ENCODE measurements around the gene SLC11A2.
A peak's percentile ranks its signal among the peaks of the same experiment; 100 is the strongest.

Gene SLC11A2

GRCh38 chr12:51025836-51026638 is at the start of gene SLC11A2:
TSS of gene SLC11A2 (minus strand) at chr12:51026384. CDS start at chr12:51010728, 15,656 bp downstream.
- DNase-seq, result peak; percentile 91

- no peak for DNase-seq
Observed at GRCh38 chr12:51075390-51075789, 49.2 kb upstream of the SLC11A2 start.

- DNase-seq, result no peak
Observed at GRCh38 chr12:51071663-51072062, 45.5 kb upstream of the SLC11A2 start.

- DNase-seq, result no peak
Observed at GRCh38 chr12:51070004-51070403, 43.8 kb upstream of the SLC11A2 start.

- DNase-seq, result no peak
Observed at GRCh38 chr12:51067771-51068170, 41.6 kb upstream of the SLC11A2 start.

GRCh38 chr12:51067229-51067628 is 41.0 kb upstream of the SLC11A2 start:
- no peak for DNase-seq

GRCh38 chr12:51065530-51065929 is 39.3 kb upstream of the SLC11A2 start:
- DNase-seq, result no peak

- DNase-seq, result no peak
Observed at GRCh38 chr12:51062631-51063397, 36.6 kb upstream of the SLC11A2 start.

- DNase-seq, result no peak
Observed at GRCh38 chr12:51059086-51059485, 32.9 kb upstream of the SLC11A2 start.

GRCh38 chr12:51056242-51056641 is 30.1 kb upstream of the SLC11A2 start:
- DNase-seq, result no peak

GRCh38 chr12:51055060-51055459 is 28.9 kb upstream of the SLC11A2 start:
- DNase-seq, result no peak

- DNase-seq, result no peak
Observed at GRCh38 chr12:51051787-51052186, 25.6 kb upstream of the SLC11A2 start.

- no peak for DNase-seq
Observed at GRCh38 chr12:51049525-51049924, 23.3 kb upstream of the SLC11A2 start.

GRCh38 chr12:51048661-51049251 is 22.6 kb upstream of the SLC11A2 start:
- peak; percentile 18 for DNase-seq

- DNase-seq, result peak; percentile 96
Observed at GRCh38 chr12:51047655-51048540, 21.7 kb upstream of the SLC11A2 start, which contains the start of gene LETMD1. TSS of gene LETMD1 (plus strand) at chr12:51048327. CDS start at chr12:51048357, 30 bp downstream.

GRCh38 chr12:51036279-51036678 is 10.1 kb upstream of the SLC11A2 start:
- DNase-seq, result no peak

GRCh38 chr12:51033457-51034089 is 7.4 kb upstream of the SLC11A2 start:
- no peak for DNase-seq

GRCh38 chr12:51033048-51033447 is 6.9 kb upstream of the SLC11A2 start:
- DNase-seq, result no peak

- no peak for DNase-seq
Observed at GRCh38 chr12:51028813-51029150, 2.6 kb upstream of the SLC11A2 start.

GRCh38 chr12:51028126-51028812 is 2.1 kb upstream of the SLC11A2 start:
- DNase-seq, result peak; percentile 41

- DNase-seq, result no peak
Observed at GRCh38 chr12:51027342-51027835, 1.2 kb upstream of the SLC11A2 start.
